T-helper 1 cell (primary cell): ENCODE data around the gene TAS1R1.
A peak's percentile ranks its signal among the peaks of the same experiment; 100 is the strongest.

Source experiments
- DNase-seq, 5 donors: peaks; one replicate each; pipeline ENCODE4 v3.0.0-alpha.2; 2012 to 2020

Gene TAS1R1

DNA sequence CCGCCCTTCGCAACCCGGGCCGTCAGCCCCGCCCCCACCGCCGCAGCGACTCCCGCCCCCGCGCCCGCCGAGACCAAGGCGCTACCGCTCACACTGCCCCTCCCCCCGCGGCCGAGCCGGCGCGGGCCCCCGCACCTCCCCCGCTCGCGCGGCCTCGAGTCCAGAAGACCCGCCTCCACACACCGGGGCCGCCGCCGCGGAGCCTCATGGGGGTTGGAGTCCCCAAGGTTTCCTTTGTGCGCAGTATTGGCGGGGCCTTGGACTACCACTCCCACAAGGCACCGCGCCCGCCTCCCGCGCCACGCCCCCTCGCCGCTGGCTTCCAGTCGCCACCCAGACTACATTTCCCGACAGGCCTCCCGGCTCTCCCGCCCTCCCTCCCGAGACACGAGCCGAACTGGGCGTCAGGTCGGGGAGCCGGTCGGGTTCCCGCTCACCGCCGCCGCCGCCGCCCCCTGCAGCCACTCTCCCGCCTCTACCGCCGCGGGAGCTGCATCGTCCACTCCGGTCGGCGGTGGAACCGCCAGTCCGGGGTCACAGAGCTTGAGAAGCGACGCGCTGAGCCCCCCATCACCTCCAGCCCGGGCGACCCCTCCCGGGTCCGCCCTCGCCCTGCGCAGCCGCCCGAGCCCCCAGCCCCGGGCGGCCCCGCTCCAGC, 58.4 kb downstream of the TAS1R1 start, which contains the start of gene PHF13:
TSS of gene PHF13 (plus strand) at position 371 of the 658 bp plus-strand sequence. CDS start 336 bp downstream, outside the sequence.
- peak; percentile 99 for DNase-seq

DNA sequence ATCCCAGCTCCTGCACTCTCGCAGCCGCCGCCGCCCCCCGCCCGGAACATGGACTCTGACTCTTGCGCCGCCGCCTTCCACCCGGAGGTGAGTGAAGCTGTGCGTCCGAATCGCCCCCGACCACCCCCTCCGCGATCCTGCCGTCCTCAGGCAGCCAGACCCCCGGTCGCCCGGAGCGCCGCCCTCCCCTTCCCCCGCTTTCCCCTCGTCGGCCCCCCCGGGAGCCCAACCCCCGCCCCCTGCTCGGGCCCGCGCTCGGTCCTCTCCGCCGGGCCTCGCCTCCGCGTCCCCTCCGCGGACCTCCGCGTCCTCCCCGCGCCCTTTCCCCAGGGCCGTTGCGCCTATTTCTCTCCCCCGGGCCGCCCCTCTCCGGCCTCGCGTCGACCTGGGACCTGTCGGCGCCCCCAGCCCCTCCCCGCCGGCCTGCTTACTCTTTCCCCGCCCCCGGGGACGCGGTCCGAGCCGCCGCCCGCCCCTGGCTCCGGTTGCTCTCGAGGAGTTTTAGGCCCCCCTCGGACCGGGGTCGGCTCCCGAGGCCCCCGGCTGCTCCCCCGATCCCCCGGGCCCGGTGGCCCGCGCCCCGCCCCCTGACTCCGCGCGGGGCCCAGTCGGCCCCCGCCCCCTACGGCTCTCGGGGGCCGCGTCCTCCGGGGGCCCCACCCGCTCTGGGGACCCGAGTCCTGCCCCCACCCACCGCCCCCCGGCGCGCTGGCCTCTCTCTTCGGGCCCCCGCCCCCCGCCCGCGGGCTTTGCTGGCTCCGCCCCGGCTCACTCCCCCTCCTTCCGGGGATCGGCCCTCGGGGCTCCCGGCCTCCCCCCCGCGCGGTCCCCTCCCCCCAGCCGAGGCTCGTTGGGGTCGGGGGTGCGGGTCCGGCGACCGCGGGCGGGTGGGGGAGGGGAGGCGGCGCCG, 59.2 kb downstream of the TAS1R1 start:
- DNase-seq, result peak in 4 of 5 donors; percentile 38 to 64 (median 46)

DNA sequence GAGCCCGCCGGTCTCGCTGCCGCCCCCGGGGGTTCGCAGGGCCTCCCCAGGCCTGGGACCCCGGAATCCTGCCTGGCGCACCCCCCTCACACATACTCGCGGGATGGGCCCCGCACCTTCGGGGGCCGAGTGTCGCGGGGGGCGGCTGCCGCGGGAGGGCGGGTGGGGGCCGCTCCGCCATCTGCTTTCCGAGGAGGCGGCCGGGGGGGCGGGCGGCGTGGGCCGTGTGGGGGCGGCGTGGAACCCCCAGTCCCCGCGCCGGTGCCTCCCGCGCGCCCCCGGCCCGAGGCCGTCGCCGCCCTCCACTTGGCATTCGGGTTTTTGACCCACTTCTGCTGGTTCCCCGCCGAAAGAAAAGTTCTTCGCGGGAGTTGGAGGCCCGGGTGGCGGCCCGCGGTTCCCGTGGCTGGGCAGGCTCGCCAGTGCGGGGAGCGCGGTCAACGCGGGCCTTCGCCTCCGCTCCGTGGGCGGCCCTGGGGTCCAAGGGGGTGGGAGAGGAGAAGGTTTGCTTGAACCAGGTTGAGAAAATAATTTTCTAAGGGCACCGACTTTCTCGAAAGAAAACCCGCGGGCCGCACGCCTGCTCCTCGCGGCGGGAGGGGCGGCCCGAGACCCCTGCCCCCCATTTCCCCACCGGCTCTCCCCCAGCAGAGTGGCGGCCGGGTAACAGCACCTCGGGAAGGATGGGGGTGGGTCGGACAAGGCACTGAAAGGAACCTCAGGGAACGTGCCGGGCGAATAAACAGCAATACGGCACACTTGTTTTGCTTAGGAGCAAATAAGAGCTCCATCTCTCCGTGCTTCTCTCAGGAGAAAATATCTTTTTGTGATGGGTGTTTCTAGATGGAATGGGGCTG, 60.0 kb downstream of the TAS1R1 start:
- peak in 1 of 5 donors; percentile 26 for DNase-seq

GRCh38 chr1:6619045-6619444, 63.9 kb downstream of the TAS1R1 start:
- no peak for DNase-seq

DNA sequence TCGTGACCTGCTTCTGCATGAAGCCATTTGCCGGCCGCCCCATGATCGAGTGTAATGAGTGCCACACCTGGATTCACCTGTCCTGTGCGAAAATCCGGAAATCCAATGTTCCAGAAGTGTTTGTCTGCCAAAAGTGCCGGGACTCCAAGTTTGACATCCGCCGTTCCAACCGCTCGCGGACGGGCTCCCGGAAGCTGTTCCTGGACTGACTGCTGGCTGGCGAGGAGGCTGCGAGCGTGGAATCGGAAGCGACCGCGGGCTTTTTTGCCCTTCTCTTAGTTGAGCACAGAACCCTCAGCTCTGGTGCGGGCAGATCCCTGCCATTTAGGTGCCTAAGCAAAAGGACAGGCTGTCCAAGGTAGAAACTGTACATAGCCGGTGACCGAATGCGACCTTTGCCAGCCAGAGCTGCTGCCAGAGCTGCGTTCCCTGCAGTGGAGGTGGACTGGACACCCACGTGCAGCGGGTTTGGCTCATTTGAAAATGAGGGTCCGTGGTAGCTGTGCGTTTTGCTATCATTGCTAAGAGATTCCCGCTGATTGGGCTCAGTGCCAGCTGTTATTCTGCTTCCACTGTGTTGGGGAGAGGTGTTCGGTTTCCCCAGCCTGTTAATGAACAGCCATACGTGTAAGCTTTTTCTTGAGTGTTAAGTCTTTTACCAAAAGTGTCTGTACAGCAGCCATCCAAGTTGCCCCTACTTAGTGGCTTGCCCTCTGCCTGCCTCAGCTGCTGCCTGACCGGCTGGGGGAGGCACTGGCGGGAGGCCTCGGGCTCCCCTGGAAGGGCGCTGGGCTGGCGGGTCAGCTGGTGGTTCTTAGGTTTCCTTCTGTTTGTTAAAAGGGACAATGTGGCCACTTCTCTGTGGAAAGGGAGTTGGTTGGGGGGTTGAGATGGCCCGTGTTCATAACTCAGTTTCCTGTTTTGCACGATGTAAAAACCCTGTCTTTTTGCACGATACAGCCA, 66.6 kb downstream of the TAS1R1 start:
- DNase-seq, result no peak

DNA sequence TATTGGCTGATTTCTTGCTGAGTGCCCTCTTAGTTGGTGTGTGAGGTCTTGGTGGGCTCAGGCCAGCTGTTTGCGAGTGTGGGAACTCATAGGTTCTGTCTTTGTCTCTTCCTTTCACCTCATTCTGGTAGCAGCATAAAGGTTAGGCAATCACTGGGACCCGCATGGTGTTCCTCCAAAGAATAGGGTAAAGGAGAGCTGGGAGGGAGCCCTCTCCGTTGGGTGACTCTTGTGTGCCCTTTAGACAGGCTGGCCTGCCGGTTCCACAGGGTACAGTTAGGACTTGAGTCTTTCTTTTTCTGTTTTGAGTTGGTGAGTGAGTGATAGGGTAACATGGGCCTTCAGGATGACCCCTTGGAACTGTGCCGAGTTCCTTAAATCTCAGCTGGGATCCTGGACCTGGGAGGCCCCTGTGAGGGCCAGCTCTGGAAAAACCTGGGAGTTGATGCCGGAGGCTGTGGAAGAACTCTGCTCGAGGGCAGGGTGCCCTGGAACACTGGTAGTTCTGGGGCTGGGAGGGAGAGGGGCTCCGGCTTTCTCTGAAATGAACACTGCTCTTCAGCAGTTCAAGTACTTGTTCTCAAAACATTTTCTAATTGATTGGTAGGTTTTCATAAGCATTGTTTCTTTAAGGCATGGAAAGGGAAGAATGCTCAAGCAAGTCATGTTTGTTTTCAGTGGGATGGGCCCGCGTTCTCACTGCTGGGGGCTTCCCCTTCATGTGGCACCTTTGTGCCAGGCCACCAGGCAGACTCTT, 67.5 kb downstream of the TAS1R1 start:
- no peak for DNase-seq

DNA sequence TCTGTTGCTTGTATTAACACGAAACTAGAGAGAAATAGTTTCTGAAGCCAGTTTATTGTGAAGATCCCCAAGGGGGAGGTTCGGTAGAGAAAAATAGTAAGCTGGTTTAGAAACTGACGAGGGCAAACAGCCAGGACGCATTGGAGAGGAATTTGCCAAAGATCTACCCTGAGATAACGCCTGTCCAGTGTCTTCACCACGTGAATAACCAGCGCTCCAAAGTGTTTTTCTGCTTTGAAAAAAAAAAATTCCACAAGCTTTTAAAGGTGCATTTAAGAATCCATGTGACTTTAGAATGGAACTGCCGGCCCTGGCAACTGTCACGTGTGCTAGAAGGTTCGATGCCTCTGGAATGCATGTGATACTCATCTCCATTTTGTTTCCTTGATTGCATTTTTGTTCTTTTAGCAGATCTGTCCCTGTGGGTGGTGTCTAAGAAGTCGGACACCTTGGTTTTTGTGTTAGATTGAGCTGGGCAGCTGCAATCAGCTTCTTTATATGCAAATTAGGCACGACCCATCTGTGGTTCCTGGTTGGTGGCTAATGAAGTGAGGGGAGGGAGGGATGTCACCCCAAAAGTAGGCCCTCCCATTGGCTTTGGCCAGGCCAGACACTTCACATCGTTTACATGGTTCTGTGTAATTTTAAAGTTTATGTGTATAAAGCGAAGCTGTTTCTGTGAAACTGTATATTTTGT, 68.3 kb downstream of the TAS1R1 start:
- DNase-seq, result no peak

- DNase-seq, result peak; percentile 85 to 90 (median 88)
Observed at GRCh38 chr1:6624710-6625583, 69.8 kb downstream of the TAS1R1 start, which contains the start of gene THAP3. Gene THAP3, plus strand, starts transcription at chr1:6624868. Its CDS starts 351 bp downstream, at chr1:6625219.

GRCh38 chr1:6625584-6626149, 70.6 kb downstream of the TAS1R1 start:
- DNase-seq, result no peak

DNA sequence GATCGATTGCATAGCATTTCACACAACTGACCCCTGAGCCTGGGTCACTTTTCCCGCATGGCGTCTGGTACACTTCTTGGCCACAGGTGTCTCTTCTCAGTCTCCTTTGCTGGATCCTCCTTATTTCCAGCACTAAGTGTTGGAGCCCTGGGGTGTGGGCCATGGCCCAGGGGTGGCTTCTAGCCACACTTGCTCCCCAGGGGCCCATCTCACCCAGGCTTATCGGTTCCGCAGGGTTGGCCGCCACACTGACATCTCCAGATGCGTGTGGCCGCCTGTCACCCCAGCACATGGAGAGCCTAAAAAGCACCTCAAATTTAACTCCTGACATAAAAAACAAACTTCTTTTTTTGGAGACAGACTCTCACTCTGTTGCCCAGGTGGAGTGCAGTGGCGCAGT, 71.9 kb downstream of the TAS1R1 start:
- DNase-seq, result no peak

DNA sequence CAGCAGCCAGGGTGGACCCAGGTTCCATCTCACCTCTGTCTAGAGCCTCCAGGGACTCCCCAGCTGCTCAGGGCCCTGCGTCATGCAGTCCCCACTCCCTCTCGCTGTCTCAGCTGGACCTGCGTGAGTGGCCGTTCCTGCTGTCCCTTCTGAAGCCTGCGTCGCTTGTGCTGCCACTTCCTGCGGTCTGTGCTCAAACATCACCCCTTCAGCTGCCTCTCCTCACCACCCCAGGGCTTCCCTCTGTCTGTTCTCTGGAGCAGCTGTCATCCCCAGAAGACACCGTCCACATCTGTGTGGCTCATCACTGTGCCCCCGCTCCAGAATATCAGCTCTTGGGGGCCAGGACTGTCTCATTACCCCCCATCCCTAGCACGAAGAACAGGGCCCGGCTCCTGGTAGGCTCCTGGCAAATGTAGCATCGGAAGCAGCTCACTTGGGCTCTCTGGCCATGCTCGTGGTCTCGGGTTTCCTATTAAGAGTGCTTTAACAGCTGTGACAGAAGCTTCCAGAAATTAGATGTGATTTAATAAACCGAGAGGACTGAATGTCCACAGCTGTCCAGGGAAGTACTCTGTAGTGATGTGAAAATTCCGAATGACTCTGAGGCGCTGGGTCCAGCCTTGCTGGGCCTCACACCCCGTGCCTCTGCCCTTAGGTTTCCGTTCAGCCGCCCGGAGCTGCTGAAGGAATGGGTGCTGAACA, 72.9 kb downstream of the TAS1R1 start:
- no peak for DNase-seq

GRCh38 chr1:6628971-6629479, 73.9 kb downstream of the TAS1R1 start:
- no peak for DNase-seq
